Ascending aorta (tissue), 2 donors: ENCODE measurements around the gene TMEM150B. TPM values are rescaled to one million over a fixed set of nuclear protein-coding genes. Genes with fewer than 3 reads are reported as not detected.

Experiments
- DNase-seq, 2 donors: peaks; one replicate each; pipeline ENCODE4 v3.0.0-alpha.2; 2019; ENCODE audit warnings: low spot score in 2 of 2
- H3K27ac ChIP-seq, 2 donors: fragments of 200-600 bp; sonication (generic); one replicate each; pipeline ENCODE4 v1.5.1; 2016 to 2017; ENCODE audit warnings: mild to moderate bottlenecking in 1 of 2
- H3K27me3 ChIP-seq: fragments of 200-600 bp; sonication (generic); one replicate; pipeline ENCODE4 v1.5.1; 2017
- H3K36me3 ChIP-seq, 2 donors: fragments of 200-600 bp; sonication (generic); one replicate each; pipeline ENCODE4 v1.5.1; 2016
- H3K4me1 ChIP-seq, 2 donors: fragments of 200-600 bp; sonication (generic); one replicate each; pipeline ENCODE4 v1.5.1; 2016 to 2017; ENCODE audit warnings: mild to moderate bottlenecking in 1 of 2
- H3K4me3 ChIP-seq, 2 donors: fragments of 200-600 bp; sonication (generic); one replicate each; pipeline ENCODE4 v1.5.1; 2016 to 2017; ENCODE audit warnings: mild to moderate bottlenecking in 1 of 2
- H3K9me3 ChIP-seq, 2 donors: fragments of 200-600 bp; sonication (generic); one replicate each; pipeline ENCODE4 v1.5.1; 2016
- intact Hi-C: fragments of 100-400 bp; cut with DNase I; formaldehyde crosslinking; loops from one replicate; pipeline ENCODE4 v1.15.1; 2023
- total RNA-seq: library from RNA; depleted of rRNA; stranded (reverse); fragments of >200 nt; gene quantifications from one replicate; pipeline ENCODE4 v1.1.0, GENCODE V29; 2016
- TF ChIP-seq, protein P1 (sequence below), 3 experiments: fragments of 200-600 bp in 2 of 3; fragments of 450-650 bp in 1 of 3; sonication (generic) in 2 of 3; IDR thresholded peaks; one replicate each; pipeline ENCODE4 v1.5.1; 2016 to 2019; ENCODE audit warnings: antibody characterized with exemption in 3 of 3, mild to moderate bottlenecking in 1 of 3, moderate library complexity in 1 of 3

TMEM150B gene
- total RNA-seq, 1 donor from 2014 or later: not detected

DNA sequence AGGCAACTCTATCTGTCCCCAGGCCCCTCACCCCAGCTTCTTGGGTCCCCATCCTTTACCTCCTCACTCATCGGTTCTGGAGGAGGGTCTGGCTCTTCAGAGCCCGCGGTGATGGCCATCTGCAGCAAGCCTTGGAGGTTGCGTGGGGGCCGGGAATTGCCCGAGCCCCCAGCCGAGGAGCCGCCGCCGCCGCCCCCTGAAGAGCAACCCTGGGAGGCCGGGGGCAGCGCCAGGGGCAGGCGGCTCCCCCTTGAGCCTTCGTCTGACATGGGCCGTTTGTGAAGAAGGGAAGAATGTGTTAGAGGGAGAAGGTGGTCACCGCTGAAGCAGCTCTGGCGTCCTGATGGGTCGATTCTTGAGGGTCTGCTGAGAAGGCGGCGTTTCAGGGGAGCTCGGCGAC, 45.8 kb downstream of the TMEM150B start:
- TF ChIP-seq, protein P1, sequence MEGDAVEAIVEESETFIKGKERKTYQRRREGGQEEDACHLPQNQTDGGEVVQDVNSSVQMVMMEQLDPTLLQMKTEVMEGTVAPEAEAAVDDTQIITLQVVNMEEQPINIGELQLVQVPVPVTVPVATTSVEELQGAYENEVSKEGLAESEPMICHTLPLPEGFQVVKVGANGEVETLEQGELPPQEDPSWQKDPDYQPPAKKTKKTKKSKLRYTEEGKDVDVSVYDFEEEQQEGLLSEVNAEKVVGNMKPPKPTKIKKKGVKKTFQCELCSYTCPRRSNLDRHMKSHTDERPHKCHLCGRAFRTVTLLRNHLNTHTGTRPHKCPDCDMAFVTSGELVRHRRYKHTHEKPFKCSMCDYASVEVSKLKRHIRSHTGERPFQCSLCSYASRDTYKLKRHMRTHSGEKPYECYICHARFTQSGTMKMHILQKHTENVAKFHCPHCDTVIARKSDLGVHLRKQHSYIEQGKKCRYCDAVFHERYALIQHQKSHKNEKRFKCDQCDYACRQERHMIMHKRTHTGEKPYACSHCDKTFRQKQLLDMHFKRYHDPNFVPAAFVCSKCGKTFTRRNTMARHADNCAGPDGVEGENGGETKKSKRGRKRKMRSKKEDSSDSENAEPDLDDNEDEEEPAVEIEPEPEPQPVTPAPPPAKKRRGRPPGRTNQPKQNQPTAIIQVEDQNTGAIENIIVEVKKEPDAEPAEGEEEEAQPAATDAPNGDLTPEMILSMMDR (IDR thresholded peaks at IDR 0.05): no peak
- Histone ChIP-seq H3K9me3 (no peaks in the 10 kb centered on the region), H3K27ac (peak overlapping the region; percentile 66 to 68), H3K4me1 (peaks cover 7 to 11% of the 10 kb centered on the region in 2 donors), H3K36me3 (peaks cover 18 to 28% of the 10 kb centered on the region in 2 donors), H3K4me3 (peak overlapping the region; percentile 71 to 84), H3K27me3 (no peaks in the 10 kb centered on the region)
- DNase-seq: no peak
- intact Hi-C loops: no loop called here

DNA sequence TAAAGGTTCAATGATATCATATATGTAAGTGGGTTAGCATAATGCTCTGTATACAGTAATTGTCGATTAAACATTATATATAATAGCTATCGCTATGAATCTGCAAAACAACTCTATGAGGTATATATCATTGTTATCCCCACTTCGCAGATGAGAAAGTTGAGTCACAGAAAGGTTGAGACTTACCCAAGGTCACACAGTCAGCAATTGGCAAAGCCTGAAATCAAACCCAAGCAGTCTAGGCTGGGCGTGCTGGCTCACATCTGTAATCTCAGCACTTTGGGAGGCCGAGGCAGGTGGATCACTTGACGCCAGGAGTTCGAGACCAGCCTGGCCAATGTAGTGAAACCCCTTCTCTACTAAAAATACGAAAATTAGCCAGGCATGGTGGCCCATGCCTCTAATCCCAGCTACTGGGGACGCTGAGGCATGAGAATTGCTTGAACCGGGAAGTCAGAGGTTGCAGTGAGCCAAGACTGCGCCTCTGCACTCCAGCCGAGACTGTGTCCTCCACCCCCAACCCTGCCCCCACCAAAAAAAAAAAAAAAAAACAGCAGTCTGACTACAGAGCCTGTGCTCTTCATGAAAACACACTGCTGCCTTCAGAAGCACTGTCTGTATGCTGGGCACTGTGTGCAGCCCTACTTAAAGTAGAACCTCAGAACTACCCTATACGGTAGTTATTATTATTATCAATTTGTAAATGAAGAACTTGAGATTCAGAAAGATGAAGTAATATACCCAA, 46.6 kb downstream of the TMEM150B start:
- intact Hi-C loops: no loop called here
- DNase-seq: no peak
- H3K4me3 ChIP-seq: peak overlapping the region in 1 of 2 donors; percentile 84

DNA sequence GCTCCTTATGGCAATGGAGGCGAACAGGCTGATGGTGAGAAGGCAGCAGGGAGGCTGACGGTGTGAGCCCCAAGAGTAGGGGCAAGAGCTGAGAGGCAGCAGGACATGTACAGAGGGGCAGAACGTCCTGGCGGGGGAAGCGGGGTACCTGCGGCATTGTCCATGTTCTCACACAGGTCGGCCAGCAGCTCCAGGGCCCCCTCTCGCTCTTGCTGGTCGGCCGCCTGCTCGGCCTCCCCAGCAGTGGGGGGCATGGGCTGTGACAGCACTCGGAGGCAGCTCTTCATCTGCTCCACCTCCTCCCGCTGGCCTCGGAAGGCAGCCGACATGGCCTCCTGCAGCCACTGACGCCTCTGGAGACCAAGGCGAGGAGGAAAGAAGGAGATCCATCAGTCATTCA, 47.6 kb downstream of the TMEM150B start:
- Histone ChIP-seq H3K36me3 (peaks cover 30 to 47% of the 10 kb centered on the region in 2 donors), H3K9me3 (no peaks in the 10 kb centered on the region), H3K27ac (no peak overlapping the region), H3K4me1 (peaks cover 7% of the 10 kb centered on the region in 2 donors), H3K27me3 (no peaks in the 10 kb centered on the region), H3K4me3 (no peak overlapping the region)
- TF ChIP-seq, protein P1 (IDR thresholded peaks at IDR 0.05): no peak
- no peak for DNase-seq
- intact Hi-C loops: no loop called here

More for the DNA sequence above, 46.6 kb downstream of the TMEM150B start:
- Histone ChIP-seq H3K9me3 (no peaks in the 10 kb centered on the region), H3K27ac (no peak overlapping the region), H3K27me3 (no peaks in the 10 kb centered on the region), H3K36me3 (peaks cover 23 to 36% of the 10 kb centered on the region in 2 donors), H3K4me1 (peaks cover 7 to 9% of the 10 kb centered on the region in 2 donors)
- TF ChIP-seq, protein P1 (IDR thresholded peaks at IDR 0.05): no peak

DNA sequence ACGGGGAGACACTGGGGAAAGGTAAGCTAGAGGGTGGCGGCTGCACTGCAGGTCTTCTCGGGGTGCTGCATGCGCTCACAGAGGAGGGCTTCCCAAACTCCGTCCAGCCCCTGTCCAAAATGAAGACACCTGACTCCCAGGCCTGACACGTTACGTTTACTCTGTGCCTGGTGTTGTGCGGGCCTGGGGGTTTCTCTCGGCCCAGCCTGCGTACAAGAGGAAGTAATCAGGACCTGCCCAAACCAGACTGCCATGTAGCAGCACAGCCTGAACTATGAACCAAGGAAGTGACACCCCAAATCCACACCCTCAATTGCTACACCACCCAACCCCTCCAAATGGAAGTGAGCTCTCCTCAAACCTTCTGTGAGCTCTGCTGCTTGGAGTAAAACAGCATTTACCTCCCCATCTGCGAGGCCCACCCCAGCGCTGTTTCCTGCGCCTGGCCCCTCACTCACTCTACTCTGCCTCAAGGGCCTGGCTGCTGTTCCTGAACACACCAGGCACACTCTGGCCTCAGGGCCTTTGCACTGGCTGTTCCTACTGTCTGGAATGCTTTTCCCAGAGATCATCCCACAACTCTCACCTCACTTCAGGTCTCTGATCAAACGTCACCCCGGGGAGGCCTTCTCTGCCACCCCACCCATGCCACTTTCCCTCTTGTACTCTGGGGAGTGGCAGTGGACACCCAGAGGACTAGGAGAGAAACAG, 48.3 kb downstream of the TMEM150B start:
- intact Hi-C loops: no loop called here
- Histone ChIP-seq H3K4me3 (no peak overlapping the region), H3K36me3 (peaks cover 30 to 52% of the 10 kb centered on the region in 2 donors), H3K27me3 (no peaks in the 10 kb centered on the region), H3K9me3 (no peaks in the 10 kb centered on the region), H3K4me1 (peaks cover 7% of the 10 kb centered on the region in 2 donors), H3K27ac (no peak overlapping the region)
- TF ChIP-seq, protein P1 (IDR thresholded peaks at IDR 0.05): no peak
- DNase-seq: no peak

DNA sequence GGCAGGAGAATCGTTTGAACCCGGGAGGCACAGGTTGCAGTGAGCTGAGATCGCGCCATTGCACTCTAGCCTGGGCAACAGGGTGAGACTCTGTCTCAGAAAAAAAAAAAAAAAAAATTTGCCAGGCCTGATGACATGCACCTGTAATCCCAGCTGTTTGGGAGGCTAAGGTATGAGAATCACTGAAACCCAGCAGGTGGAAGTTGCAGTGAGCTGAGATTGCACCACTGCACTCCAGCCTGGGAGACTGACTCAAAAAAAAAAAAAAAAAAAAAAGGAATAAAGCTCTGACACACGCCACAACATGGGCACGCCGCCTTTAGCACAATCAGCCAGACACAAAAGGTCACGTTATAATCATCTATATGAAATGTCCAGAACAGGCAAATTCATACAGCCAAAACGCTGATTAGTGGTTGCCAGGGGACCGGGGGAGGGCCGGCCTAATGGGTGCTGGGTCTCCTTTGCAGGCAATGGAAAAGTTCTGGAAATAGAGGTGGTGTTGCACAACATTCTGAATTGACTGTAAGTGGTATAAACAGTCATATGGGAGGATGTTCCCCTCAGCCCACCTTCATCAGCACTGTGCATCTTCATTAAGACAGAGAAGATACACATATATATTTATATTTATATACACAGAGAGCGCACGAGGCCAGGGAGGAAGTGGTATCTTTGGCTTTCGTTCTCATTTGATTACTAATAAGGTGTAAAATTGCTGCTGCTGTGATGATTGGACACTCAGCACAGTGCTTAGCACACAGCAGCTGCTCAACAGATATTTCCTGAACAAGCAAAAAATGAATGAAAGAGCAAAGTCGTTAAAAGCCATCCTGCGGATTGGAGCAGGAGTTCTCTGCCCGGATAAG, 49.1 kb downstream of the TMEM150B start:
- peaks cover 32 to 58% of the 10 kb centered on the region in 2 donors for H3K36me3 ChIP-seq
- H3K4me1 ChIP-seq: peaks cover 7% of the 10 kb centered on the region in 2 donors
- H3K9me3 ChIP-seq: no peaks in the 10 kb centered on the region
- TF ChIP-seq, protein P1 (IDR thresholded peaks at IDR 0.05): no peak
- no peak overlapping the region for H3K4me3 ChIP-seq
- H3K27ac ChIP-seq: no peak overlapping the region
- intact Hi-C loops: no loop called here
- H3K27me3 ChIP-seq: no peaks in the 10 kb centered on the region
- DNase-seq: no peak
